Mucosa of rectum (tissue), 2 donors: ENCODE results near the gene ARHGEF17.

Experiments
- H3K27ac ChIP-seq, 2 donors: one replicate each; pipeline ENCODE4 v1.7.0; 2013; ENCODE audit warnings: inconsistent platforms in 2 of 2, low read depth in 2 of 2, low read length in 2 of 2
- H3K27me3 ChIP-seq, 2 donors: one replicate each; pipeline ENCODE4 v1.7.0; 2013; ENCODE audit warnings: low read length in 2 of 2; ENCODE audit not compliant: control insufficient read depth in 2 of 2, insufficient read depth in 2 of 2
- H3K36me3 ChIP-seq, 2 donors: one replicate each; pipeline ENCODE4 v1.7.0; 2013; ENCODE audit warnings: low read length in 2 of 2; ENCODE audit not compliant: control insufficient read depth in 2 of 2, insufficient read depth in 2 of 2
- H3K4me1 ChIP-seq, 2 donors: one replicate each; pipeline ENCODE4 v1.7.0; 2013; ENCODE audit warnings: low read length in 2 of 2, mild to moderate bottlenecking in 1 of 2; ENCODE audit not compliant: control insufficient read depth in 2 of 2, insufficient read depth in 2 of 2
- H3K4me3 ChIP-seq, 2 donors: one replicate each; pipeline ENCODE4 v1.7.0; 2013; ENCODE audit warnings: low read length in 2 of 2
- H3K9ac ChIP-seq, 2 donors: one replicate each; pipeline ENCODE4 v1.7.0; 2013; ENCODE audit warnings: low read length in 2 of 2, low read depth in 1 of 2, mild to moderate bottlenecking in 1 of 2
- H3K9me3 ChIP-seq, 2 donors: one replicate each; pipeline ENCODE4 v1.7.0; 2013; ENCODE audit warnings: low read length in 2 of 2; ENCODE audit not compliant: control insufficient read depth in 2 of 2
- donor health status: healthy.
- donor health status: Normal muscosa, but diverticular disease.

ARHGEF17 gene

DNA sequence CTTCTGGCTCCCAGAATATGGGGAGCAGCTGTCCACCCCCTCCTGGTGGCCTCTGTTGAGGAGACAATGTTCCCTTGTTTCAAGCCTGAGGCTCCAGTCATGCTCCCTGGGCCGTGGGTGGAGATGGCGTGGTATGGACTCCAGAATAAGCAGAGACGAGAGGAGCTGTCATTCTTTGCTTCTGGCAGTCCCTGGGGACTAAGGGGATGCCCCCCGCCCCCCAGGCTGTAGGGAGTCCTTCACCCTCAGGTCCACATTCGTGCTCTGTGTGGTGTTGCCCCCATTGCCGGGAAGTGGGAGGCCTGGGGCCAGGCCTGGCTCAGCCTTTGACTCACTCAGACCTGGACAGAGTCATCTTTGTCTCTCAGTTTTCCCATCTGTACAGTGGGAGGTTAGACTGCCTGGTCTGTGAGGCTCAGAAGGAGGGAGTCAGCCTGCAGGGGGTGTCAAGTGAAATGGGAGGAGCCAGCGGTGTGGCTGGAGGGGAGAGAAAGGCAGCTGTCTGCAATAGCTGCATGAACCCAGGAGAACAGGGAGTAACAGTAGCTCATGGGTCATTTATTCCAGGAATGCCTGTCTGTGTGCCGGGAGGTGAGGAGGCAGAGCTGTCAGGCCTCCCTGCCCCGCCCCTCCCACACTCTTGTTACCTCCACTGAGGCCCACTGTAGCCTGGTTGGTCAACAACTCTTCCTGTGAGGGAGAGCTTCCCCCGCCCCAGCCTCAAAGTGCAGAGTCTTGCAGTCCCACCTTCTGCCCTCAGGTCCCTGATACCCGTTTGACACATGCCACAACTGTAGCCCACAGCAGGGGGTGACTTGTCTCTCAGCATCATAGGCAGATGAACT lies 6.3 kb downstream of the ARHGEF17 start:
- H3K27me3 ChIP-seq = no peaks in the 10 kb centered on the region
- H3K9me3 ChIP-seq = no peaks in the 10 kb centered on the region
- peak overlapping the region; percentile 56 to 75 for H3K27ac ChIP-seq
- no peak overlapping the region for H3K9ac ChIP-seq
- H3K4me3 ChIP-seq = no peak overlapping the region
- no peaks in the 10 kb centered on the region for H3K36me3 ChIP-seq
- H3K4me1 ChIP-seq = peaks cover 16 to 27% of the 10 kb centered on the region in 2 donors

DNA sequence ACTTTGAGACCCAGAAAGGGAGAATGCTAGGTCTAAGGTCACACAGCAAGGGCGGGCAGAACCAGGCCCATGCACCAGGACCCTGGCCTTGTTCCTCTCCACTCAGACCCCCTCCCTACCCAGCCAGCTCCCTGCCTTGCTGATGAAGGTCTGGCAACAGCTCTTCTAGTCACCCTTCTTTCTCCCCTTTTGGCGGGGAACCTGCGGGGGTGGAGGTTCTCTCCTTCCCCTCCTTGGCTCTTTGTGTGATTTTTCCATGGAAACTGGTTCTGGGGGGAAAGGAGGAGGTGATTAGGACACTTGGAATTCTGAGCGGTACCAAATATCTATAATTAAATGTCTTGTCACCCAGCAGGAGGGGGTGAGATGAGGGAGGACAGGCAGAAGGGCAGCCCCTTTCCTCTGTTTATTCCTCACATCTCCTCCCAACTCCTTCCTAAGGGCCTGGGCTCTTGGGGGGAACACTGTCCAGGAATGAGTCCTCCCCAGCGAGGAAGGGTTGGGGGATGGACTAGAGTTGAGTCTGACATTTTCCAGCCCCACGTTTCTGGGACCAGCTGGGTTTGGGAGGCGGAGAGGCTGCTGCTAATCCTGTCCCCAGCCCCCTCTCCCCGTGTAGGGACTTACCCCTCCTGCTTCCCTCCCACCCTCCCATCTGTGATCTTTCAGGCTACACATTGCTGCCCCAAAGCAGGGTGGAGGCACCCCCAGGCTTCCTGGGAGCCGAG lies 7.4 kb downstream of the ARHGEF17 start:
- H3K27ac ChIP-seq = peak overlapping the region; percentile 32 to 75
- peak overlapping the region in 1 of 2 donors; percentile 15 for H3K9ac ChIP-seq
- no peaks in the 10 kb centered on the region for H3K36me3 ChIP-seq
- H3K4me3 ChIP-seq = no peak overlapping the region
- H3K27me3 ChIP-seq = no peaks in the 10 kb centered on the region
- no peaks in the 10 kb centered on the region for H3K9me3 ChIP-seq
- H3K4me1 ChIP-seq = peaks cover 16 to 25% of the 10 kb centered on the region in 2 donors

DNA sequence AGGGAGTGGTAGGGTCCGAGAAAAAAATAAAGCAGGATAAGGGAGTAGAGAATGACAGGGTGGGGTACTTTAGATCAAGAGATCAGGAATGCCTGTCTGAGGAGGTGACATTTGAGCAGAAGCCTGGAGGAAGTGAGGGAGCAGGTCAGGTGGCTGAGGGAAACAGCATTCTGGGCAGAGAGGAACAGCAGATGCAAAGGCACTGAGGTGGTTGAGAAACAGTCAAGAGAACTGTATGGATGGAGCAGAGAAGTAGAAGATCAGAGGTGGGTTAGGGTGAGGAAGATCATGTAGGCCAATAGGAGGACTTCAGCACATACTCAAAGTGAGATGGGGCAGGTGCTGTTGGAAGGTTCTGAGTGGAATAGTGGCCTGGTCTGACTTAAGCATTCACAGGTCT lies 8.3 kb downstream of the ARHGEF17 start:
- H3K36me3 ChIP-seq = no peaks in the 10 kb centered on the region
- H3K4me1 ChIP-seq = peaks cover 23 to 30% of the 10 kb centered on the region in 2 donors
- H3K27me3 ChIP-seq = no peaks in the 10 kb centered on the region
- peak overlapping the region in 1 of 2 donors; percentile 71 for H3K27ac ChIP-seq
- no peak overlapping the region for H3K9ac ChIP-seq
- H3K9me3 ChIP-seq = no peaks in the 10 kb centered on the region
- H3K4me3 ChIP-seq = no peak overlapping the region

DNA sequence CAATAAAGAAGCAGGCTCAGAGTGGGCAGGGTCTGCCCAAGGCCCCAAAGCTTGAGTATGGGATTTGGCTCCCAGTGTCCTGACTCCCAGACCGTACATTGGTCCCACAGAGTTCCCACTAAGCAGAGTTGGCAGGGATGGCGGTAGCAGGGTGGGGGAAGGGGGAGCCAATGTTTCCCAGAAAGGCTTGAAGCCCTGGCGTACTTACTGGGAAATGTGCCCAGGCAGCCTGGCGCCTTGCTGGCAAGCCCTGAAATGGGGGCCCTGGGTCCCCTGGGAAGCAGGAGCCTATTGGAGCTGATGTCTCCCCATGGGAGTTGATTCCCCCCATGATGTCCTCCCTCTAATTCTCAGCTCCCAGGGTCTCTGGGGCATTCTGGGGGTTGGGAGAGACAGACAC lies 9.3 kb downstream of the ARHGEF17 start:
- Histone ChIP-seq H3K4me1 (peaks cover 27 to 31% of the 10 kb centered on the region in 2 donors), H3K4me3 (no peak overlapping the region), H3K27me3 (no peaks in the 10 kb centered on the region), H3K27ac (peak overlapping the region in 1 of 2 donors; percentile 71), H3K9me3 (no peaks in the 10 kb centered on the region), H3K9ac (no peak overlapping the region), H3K36me3 (no peaks in the 10 kb centered on the region)

DNA sequence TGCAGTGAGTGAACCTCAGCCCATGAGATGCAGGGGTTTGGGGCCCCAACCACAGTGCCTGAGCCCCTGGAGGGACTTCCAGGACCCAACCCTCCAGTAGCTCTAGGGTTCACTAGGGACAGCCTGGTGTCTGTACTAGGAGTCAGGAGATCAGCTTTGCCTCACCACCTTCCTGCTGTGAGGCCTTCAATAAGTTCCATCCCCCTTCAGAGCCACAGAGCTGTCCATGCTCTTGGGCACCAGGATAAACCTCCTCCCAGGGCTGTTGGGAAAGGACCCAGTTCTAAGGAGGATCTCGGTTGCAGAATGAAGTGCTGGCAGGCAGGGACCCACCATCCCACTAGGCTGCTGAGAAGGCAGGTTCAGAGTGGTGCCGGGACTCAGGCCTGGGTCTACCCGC lies 9.7 kb downstream of the ARHGEF17 start:
- Histone ChIP-seq H3K4me1 (peaks cover 30 to 36% of the 10 kb centered on the region in 2 donors), H3K27ac (peak overlapping the region in 1 of 2 donors; percentile 68), H3K9ac (no peak overlapping the region), H3K36me3 (no peaks in the 10 kb centered on the region), H3K4me3 (no peak overlapping the region), H3K27me3 (no peaks in the 10 kb centered on the region), H3K9me3 (no peaks in the 10 kb centered on the region)

DNA sequence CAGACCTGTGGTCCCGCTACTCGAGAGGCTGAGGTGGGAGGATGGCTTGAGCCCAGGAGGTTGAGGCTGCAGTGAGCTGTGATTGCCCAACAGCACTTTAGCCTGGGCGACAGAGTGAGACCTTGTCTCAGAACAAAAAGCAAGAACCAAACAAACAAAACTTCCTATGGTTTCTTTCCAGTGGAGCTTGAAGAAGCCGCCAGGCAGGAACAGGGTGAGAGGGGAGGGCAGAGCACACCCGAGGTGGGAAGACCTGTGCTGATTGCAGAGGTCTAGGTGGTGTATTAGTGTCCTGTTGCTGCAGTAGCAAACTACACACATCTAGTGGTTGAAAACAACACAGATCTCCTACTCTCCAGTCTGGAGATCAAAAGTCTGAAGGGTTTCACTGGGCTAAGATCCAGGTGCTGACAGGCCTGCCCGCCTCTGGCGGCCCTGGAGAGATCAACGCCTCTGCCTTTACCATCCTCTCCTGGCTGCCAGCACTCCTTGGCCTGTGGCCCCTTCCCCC lies 10.5 kb downstream of the ARHGEF17 start:
- Histone ChIP-seq H3K4me1 (peaks cover 27 to 38% of the 10 kb centered on the region in 2 donors), H3K27ac (peak overlapping the region in 1 of 2 donors; percentile 68), H3K4me3 (no peak overlapping the region), H3K36me3 (no peaks in the 10 kb centered on the region), H3K9ac (no peak overlapping the region), H3K27me3 (no peaks in the 10 kb centered on the region), H3K9me3 (no peaks in the 10 kb centered on the region)

DNA sequence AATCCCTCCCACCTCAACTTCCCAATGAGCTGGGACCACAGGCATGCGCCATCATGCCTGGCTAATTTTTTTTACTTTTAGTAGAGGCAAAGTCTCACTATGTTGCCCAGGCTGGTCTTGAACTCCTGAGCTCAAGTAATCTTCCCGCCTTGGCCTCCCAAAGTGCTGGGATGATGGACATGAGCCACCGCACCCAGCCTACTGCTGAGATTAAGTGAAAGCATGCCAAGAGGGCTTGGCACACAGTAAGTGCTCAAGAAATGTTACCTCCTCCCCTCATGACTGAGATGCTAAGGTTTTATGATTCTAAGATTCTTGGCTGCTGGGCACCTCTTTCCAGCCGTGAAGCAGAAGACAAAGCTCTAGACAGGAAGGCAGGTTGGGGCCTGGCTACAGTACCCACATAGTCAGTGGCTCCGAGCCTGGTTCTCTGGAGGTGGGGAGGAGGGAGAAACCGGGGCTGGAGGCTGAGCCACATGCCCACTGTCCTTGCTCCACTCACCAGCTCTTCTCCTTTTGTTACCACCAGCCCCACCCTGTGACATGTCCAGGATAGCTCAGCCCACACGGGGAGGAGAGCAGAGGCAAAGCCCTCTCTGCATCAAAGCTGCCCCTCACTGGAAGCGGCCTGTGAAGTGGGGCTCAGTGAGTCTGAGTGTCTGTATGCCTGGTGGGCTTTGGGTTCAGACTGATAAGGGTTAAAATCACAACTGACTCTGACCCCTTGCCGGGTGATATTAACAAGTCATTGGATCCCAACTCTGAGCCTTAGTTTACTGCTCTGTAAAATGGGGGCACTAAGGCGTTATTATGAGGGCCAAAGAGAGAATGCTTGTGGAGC lies 12.9 kb downstream of the ARHGEF17 start:
- H3K9ac ChIP-seq = peak overlapping the region; percentile 14 to 19
- no peaks in the 10 kb centered on the region for H3K9me3 ChIP-seq
- H3K4me3 ChIP-seq = no peak overlapping the region
- peak overlapping the region; percentile 38 to 59 for H3K27ac ChIP-seq
- H3K4me1 ChIP-seq = peaks cover 28 to 32% of the 10 kb centered on the region in 2 donors
- H3K27me3 ChIP-seq = no peaks in the 10 kb centered on the region
- no peaks in the 10 kb centered on the region for H3K36me3 ChIP-seq

DNA sequence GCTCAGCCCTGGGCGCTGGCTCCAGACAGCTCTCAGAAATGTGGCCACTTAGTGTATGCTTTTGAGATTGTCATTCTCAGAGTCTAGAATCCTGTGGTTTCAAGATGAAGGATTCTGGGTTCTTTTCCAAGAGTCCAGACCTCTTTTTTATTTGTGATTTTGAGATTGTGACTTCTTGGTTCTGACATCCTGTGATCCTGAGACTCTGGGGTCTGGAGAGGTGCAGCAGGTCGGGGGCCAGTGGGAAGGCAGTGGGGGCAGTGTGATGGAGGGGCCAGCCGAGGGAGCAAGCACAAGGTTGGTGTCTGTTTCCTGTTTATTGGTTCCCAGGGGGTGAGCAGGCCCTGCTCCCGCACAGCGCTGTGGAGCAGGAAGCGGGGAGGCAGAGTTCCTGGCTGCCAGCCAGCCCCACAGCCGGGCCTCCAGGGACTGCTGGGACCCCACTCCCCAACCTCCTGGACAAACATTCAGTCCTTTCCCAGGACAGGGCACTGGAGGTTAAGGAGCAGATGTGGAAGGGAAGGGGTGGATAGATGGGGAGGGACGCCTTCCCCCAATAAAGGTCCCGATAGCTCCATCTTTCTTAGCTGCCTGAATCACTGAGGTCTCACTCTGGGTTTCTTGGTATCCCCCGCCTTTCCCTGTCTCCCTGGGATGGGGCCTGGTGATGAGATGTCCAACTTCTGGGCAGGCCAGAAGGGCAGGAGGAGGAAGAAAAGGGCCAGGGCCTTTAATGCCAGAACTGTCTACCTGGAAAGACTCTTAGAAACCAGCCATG lies 13.7 kb downstream of the ARHGEF17 start:
- Histone ChIP-seq H3K36me3 (no peaks in the 10 kb centered on the region), H3K4me3 (no peak overlapping the region), H3K9ac (no peak overlapping the region), H3K27me3 (no peaks in the 10 kb centered on the region), H3K27ac (peak overlapping the region; percentile 38 to 59), H3K9me3 (no peaks in the 10 kb centered on the region), H3K4me1 (peaks cover 25 to 29% of the 10 kb centered on the region in 2 donors)
